ENCODE measurements around the gene ATP6V1F.

- TF ChIP-seq CTCF (IDR thresholded peaks at IDR 0.05): no peak
- no peak for TF ChIP-seq ZFX (IDR thresholded peaks at IDR 0.05; ENCODE audit: borderline replicate concordance)
Measured at GRCh38 chr7:128836729-128837348, 25.8 kb upstream of the ATP6V1F start.

Measured in 22Rv1 (cell line).